ENCODE measurements around the gene TSN. TPM values are rescaled to one million over a fixed set of nuclear protein-coding genes. Genes with fewer than 3 reads are reported as not detected.
A peak's percentile ranks its signal among the peaks of the same experiment; 100 is the strongest.

TSN gene
- total and polyA plus RNA-seq, 9 of the 15 experiments (the other 6 are each of a cell fraction or from before 2014, with no cell fraction given), result 63.2 to 152 (median 95.2) TPM

DNA sequence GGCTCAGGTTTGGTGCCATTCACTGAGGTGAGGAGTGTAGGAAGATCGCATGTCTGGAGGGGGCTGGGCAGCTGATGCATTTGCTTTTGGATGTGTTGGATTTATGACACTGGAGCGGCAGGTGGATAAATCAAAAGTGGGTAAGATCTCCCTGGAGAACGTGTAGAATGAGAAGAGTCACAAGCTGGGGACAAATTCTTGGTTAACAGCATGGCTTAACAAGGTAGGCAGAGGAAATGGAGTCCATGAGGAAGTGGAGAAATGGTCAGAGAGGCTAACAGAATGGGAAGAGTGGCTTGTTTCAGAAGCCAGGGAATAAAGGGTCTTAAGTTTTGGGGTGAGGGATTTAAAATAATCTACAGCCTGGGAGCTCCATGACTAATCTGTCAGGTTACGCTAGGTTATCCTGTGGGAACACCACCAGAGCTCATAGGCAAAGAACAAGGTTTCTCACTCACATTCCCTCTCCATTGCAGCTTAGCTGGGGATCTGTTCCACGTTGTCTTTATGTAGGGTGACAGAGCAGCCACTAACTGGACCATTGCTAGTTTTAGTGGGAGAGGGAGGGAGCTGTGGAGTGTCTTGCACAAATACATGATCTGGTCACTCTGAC is 12.8 kb downstream of the TSN start:
- intact Hi-C loops (cut with micrococcal nuclease), result no loop called here
- Histone ChIP-seq H3K4me2 (ENCODE audit: insufficient read depth, low read length) (no peak overlapping the region), H3K9me1 (ENCODE audit: control insufficient read depth, insufficient read depth, low read length) (peaks cover 4% of the 10 kb centered on the region), H3K27ac (ENCODE audit: extremely low read depth, low read depth, low read length) (no peak overlapping the region), H3K79me2 (ENCODE audit: control insufficient read depth, insufficient read depth, low read length) (no peaks in the 10 kb centered on the region), H3K9ac (ENCODE audit: insufficient read depth in 1 of 2, low read depth in 2 of 2, low read length in 2 of 2) (no peak overlapping the region), H3K4me3 (no peak overlapping the region), H3K27me3 (ENCODE audit: control insufficient read depth in 2 of 2, insufficient read depth in 2 of 2, low read length in 2 of 2) (no peaks in the 10 kb centered on the region), H3K4me1 (replicated peaks in 1 of 2; ENCODE audit: control insufficient read depth in 2 of 2, insufficient read depth in 2 of 2, low read length in 2 of 2) (no peaks in the 10 kb centered on the region), H4K20me1 (replicated peaks; ENCODE audit: control insufficient read depth, insufficient read depth, low read length) (no peaks in the 10 kb centered on the region), H3K36me3 (ENCODE audit: control insufficient read depth, insufficient read depth, low read length) (peaks cover 56% of the 10 kb centered on the region), H3K9me3 (replicated peaks; ENCODE audit: control insufficient read depth, insufficient read depth, low read depth, low read length) (no peaks in the 10 kb centered on the region), H2AFZ (ENCODE audit: low read depth, low read length) (no peak overlapping the region)
- no TSS peak for BruUV-seq (replicated peaks)
- DNase-seq (ENCODE audit: extremely low read depth in 1 of 4, low spot score in 3 of 4), result no peak
- FAIRE-seq, result no peak
- TF ChIP-seq DNMT1 (IDR thresholded peaks at IDR 0.05) (no peak), POLR2A (conservative IDR thresholded peaks at IDR 0.05) (peak; percentile 64; the same call in 1 of the 2 replicates), POLR2G (IDR thresholded peaks at IDR 0.05; ENCODE audit: low read depth, low read length) (0 out of 2 replicates have a peak, but pooled peaks have one; percentile 21), SUPT5H (IDR thresholded peaks at IDR 0.05) (peak; percentile 61; the same call in 1 of the 2 replicates), DIDO1 (tag; IDR thresholded peaks at IDR 0.05; ENCODE audit: low read depth) (no peak)
- ChIA-PET CTCF (ENCODE audit: low intra/inter-chr PET ratio) (no interaction called here), POLR2A (interaction anchor here (0.5 to 1.4 kb wide), 3 partner anchors 10 to 653 kb away, joined by 3 to 13 read pairs (median 4); no protein-coding TSS in a partner anchor)
- 81% methylated on average over 5 of the region's 5 CpGs for WGBS (ENCODE audit: insufficient coverage, low coverage, missing lambda C conversion rate)
- ATAC-seq, result peak; percentile 34
- in situ Hi-C loops (cut with MboI), result no loop called here
